Measurements from ENCODE around the gene GOLPH3.

DNA sequence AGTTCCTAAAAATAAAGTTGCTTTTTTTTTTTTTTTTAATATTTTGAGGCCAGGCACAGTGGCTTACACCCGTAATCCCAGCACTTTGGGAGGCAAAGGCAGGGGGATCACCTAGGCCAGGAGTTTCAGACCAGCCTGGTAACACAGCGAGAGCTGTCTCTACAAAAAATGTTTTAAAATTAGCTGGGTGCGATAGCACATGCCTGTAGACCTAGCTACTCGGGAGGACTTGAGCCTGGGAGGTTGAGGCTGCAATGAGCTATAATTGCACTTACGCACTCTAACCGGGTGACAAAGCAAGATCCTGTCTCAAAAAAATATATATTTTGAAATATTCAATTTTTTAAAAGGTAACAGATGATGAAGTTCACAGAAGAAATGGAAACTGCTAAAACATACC, 22.9 kb downstream of the GOLPH3 start:
- no peak for TF ChIP-seq CTCF (IDR thresholded peaks at IDR 0.05; ENCODE audit: low read depth, low read length, missing input control)
- TF ChIP-seq, protein P1, sequence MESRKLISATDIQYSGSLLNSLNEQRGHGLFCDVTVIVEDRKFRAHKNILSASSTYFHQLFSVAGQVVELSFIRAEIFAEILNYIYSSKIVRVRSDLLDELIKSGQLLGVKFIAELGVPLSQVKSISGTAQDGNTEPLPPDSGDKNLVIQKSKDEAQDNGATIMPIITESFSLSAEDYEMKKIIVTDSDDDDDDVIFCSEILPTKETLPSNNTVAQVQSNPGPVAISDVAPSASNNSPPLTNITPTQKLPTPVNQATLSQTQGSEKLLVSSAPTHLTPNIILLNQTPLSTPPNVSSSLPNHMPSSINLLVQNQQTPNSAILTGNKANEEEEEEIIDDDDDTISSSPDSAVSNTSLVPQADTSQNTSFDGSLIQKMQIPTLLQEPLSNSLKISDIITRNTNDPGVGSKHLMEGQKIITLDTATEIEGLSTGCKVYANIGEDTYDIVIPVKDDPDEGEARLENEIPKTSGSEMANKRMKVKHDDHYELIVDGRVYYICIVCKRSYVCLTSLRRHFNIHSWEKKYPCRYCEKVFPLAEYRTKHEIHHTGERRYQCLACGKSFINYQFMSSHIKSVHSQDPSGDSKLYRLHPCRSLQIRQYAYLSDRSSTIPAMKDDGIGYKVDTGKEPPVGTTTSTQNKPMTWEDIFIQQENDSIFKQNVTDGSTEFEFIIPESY (IDR thresholded peaks at IDR 0.05), result no peak
- no peak for TF ChIP-seq MAX (IDR thresholded peaks at IDR 0.05)
- no peak for TF ChIP-seq TAF1 (conservative IDR thresholded peaks at IDR 0.05)
- no peak for TF ChIP-seq YY1 (IDR thresholded peaks at IDR 0.05)
- no peak for TF ChIP-seq RAD21 (IDR thresholded peaks at IDR 0.05)
- no peak for TF ChIP-seq NR2F2 (IDR thresholded peaks at IDR 0.05)
- no peak for TF ChIP-seq JUND (IDR thresholded peaks at IDR 0.05)
